ENCODE results near the gene ROMO1. TPM values are rescaled to one million over a fixed set of nuclear protein-coding genes. Genes with fewer than 3 reads are reported as not detected.
"Not testable (repeated sequence)": the region's sequence is repeated elsewhere in the genome, so short reads cannot be mapped to it uniquely, and the experiment has no call there.

Gene ROMO1
- total RNA-seq, 4 donors from 2014 or later, result 158 to 312 (median 228) TPM

DNA sequence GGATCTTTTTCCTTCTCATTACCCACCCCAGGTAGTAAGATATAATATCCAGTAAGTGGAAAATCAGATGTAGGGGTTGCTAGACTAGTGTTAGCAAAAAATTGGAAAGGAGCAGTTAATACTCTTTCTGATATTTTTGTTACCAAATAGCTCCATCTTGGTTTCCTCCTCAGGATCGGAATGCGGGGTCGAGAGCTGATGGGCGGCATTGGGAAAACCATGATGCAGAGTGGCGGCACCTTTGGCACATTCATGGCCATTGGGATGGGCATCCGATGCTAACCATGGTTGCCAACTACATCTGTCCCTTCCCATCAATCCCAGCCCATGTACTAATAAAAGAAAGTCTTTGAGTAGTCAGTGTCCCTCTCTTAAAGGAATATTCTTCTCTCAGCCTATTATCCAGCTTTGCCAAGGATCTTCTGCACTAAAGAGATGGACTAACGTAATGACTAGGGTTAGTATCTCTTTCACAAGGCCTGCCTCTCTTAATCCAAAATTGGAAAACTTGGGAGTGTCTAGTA lies 1.5 kb downstream of the ROMO1 start:
- WGBS, 2 donors (ENCODE audit: low coverage in 1 of 2), result 79 to 82% methylated on average over 7 of the region's 7 CpGs
- Histone ChIP-seq H3K27ac (peak overlapping the region in 3 of 4 donors; percentile 88 to 89 (median 88)), H3K4me1 (peaks cover 0 to 41% (median 11%) of the 10 kb centered on the region in 3 donors), H3K36me3 (peaks cover 8 to 56% of the 10 kb centered on the region in 2 donors), H3K27me3 (no peaks in the 10 kb centered on the region), H3K4me3 (no peak overlapping the region), H3K9me3 (no peaks in the 10 kb centered on the region)
- TF ChIP-seq, protein P1, sequence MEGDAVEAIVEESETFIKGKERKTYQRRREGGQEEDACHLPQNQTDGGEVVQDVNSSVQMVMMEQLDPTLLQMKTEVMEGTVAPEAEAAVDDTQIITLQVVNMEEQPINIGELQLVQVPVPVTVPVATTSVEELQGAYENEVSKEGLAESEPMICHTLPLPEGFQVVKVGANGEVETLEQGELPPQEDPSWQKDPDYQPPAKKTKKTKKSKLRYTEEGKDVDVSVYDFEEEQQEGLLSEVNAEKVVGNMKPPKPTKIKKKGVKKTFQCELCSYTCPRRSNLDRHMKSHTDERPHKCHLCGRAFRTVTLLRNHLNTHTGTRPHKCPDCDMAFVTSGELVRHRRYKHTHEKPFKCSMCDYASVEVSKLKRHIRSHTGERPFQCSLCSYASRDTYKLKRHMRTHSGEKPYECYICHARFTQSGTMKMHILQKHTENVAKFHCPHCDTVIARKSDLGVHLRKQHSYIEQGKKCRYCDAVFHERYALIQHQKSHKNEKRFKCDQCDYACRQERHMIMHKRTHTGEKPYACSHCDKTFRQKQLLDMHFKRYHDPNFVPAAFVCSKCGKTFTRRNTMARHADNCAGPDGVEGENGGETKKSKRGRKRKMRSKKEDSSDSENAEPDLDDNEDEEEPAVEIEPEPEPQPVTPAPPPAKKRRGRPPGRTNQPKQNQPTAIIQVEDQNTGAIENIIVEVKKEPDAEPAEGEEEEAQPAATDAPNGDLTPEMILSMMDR (IDR thresholded peaks at IDR 0.05), result no peak
- no peak for TF ChIP-seq EP300 (IDR thresholded peaks at IDR 0.05)
- TF ChIP-seq POLR2AphosphoS5 (IDR thresholded peaks at IDR 0.05), result no peak
- no peak for TF ChIP-seq POLR2A (IDR thresholded peaks at IDR 0.05)
- no peak for ATAC-seq

DNA sequence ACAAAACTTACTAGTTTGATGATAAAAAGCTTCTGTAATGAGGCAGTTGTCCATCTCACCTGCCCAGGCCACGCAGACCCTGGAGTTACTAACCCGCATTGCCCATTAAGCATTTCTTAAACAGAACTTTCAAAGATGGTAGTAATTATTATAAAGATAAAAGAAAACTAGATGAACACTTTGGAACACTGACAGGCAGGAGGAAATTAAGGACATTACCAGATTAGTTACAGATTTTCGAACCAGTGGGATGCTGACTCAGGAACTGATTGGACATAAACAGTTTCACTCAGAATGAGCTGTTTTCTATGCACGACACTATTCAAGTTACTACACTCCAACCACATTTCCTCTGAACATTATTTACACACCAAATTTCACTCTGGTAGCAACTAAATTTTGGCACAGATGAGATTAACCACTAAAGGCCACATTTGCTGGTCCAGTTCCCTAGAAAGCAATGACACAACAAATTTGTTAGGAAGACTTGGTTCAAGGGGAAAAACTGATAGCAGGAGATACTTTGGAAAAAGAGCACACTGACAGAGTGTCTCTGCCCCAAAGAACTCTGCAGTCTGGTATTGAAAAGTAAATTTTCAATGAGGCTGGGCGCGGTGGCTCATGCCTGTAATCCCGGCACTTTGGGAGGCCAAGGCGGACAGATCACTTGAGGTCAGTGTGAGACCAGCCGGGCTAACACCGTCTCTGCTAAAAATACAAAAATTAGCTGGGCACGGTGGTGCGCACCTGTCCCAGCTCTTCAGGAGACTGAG lies 3.0 kb downstream of the ROMO1 start:
- TF ChIP-seq, protein P1 (IDR thresholded peaks at IDR 0.05), result no peak
- TF ChIP-seq POLR2A (IDR thresholded peaks at IDR 0.05) (no peak), EP300 (IDR thresholded peaks at IDR 0.05) (no peak), POLR2AphosphoS5 (IDR thresholded peaks at IDR 0.05) (no peak)
- H3K27ac ChIP-seq, result peak overlapping the region in 1 of 4 donors; percentile 23
- H3K4me1 ChIP-seq, result peaks cover 0 to 36% (median 11%) of the 10 kb centered on the region in 3 donors
- peaks cover 20 to 64% of the 10 kb centered on the region in 2 donors for H3K36me3 ChIP-seq
- 51 to 67% methylated on average over 4 to 12 of the region's 12 CpGs for WGBS, 2 donors (ENCODE audit: low coverage in 1 of 2)
- no peaks in the 10 kb centered on the region for H3K27me3 ChIP-seq
- ATAC-seq, result no peak
- H3K4me3 ChIP-seq, result no peak overlapping the region
- no peaks in the 10 kb centered on the region for H3K9me3 ChIP-seq

DNA sequence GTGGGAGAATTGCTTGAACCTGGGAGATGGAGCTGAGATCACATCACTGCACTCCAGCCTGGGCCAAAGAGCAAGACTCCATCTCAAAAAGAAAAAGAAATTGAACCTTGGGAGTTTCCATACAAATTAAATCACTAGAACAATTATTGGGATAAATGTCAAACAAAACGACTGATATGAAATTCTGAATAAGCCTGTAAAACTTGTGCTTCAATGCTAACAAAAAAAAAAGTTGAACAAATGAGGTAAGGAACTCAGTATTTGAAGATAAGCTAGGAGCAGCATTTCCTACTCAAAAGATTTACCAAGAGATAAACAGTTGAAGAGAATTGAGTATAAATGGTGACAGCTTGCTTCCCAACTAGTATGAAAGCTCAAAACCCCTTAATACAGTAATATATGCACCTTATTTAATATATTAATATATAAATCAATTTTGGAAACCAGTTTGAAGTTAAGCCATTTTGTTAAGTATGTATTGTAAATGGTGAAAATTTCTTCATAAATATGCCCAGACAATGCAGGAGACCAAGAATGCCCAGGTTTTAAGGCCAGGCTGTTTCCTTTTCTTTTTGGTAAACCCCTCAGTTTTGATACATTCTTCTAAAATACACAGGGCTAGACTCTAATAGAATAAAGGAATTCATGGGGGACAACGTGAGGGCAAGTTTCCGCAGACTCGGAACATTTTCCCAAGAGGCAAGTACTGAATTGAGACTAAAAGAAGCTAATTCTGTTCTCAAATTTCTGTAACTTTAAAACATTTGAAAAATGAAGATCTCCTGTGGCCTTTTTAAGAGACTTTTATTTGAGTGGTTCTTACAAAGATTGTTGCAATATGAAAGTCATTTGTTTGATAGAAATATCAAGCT lies 3.9 kb downstream of the ROMO1 start:
- Histone ChIP-seq H3K4me3 (no peak overlapping the region), H3K27me3 (no peaks in the 10 kb centered on the region), H3K27ac (peak overlapping the region in 1 of 4 donors; percentile 23), H3K36me3 (peaks cover 20 to 72% of the 10 kb centered on the region in 2 donors), H3K9me3 (no peaks in the 10 kb centered on the region), H3K4me1 (peaks cover 0 to 33% (median 5%) of the 10 kb centered on the region in 3 donors)
- WGBS, 2 donors (ENCODE audit: low coverage in 1 of 2), result 38 to 64% methylated on average over 4 of the region's 4 CpGs
- TF ChIP-seq, protein P1 (IDR thresholded peaks at IDR 0.05), result no peak
- TF ChIP-seq POLR2AphosphoS5 (IDR thresholded peaks at IDR 0.05), result peak; percentile 8
- ATAC-seq, result no peak

DNA sequence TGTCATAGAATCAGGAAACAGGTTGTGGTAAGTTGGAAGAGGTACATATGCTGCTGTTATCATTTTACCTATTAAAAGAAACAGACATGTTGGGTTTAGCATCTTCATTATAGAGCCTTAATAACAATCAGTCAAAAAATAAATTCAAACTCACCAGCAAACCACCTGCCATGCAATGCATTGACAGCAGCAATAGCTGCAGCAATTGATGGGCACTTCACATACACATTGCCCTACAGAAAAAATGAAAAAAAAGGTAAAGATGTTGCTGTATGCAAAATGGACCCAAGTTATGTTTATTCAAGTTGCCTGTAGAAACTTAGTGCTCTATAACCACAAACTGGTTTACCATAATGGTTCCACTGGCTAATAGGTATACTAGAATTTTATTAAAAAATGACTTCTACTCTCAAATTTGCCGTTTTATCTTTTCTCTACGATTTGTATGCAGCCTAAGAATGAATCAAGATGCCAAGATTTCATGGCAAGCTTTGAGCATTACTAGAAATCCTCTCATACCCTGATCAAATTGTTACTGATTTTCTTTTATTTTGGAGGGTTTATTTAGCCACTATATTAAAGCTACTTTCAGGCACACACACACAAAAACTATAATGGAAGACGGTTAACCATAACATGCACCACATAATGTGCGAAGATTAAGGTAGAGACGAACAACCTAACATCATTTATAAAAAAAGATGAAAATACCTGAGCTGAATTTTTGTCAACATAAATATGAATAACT lies 5.5 kb downstream of the ROMO1 start:
- Histone ChIP-seq H3K9me3 (no peaks in the 10 kb centered on the region), H3K27me3 (no peaks in the 10 kb centered on the region), H3K4me1 (peaks cover under 1 to 39% (median 4%) of the 10 kb centered on the region in 3 donors), H3K4me3 (no peak overlapping the region), H3K27ac (no peak overlapping the region), H3K36me3 (peaks cover 20 to 88% of the 10 kb centered on the region in 2 donors)
- no peak for ATAC-seq
- TF ChIP-seq EP300 (IDR thresholded peaks at IDR 0.05), result no peak
- no peak for TF ChIP-seq POLR2AphosphoS5 (IDR thresholded peaks at IDR 0.05)
- TF ChIP-seq, protein P1 (IDR thresholded peaks at IDR 0.05), result no peak
- no peak for TF ChIP-seq POLR2A (IDR thresholded peaks at IDR 0.05)
- 77 to 78% methylated on average over 5 of the region's 5 CpGs for WGBS, 2 donors (ENCODE audit: low coverage in 1 of 2)

DNA sequence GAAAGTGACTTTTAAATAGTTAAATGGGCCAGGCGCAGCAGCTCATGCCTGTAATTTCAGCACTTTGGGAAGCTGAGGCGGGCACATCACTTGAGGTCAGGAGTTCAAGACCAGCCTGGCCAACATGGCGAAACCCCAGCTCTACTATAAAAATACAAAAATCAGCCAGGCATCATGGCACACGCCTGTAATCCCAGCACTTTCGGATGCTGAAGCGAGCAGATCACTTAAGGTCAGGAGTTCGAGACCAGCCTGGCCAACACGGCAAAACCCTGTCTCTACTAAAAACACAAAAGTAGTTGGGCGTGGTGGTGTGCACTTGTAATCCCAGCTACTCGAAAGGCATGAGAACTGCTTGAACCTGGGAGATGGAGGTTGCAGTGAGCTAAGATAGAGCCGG lies 6.7 kb downstream of the ROMO1 start:
- peaks cover 6 to 40% (median 10%) of the 10 kb centered on the region in 3 donors for H3K4me1 ChIP-seq
- H3K4me3 ChIP-seq, H3K27ac ChIP-seq, ATAC-seq, H3K27me3 ChIP-seq, H3K9me3 ChIP-seq: not testable (repeated sequence)
- H3K36me3 ChIP-seq, result peaks cover 20 to 100% of the 10 kb centered on the region in 2 donors
- 80 to 88% methylated on average over 8 to 11 of the region's 11 CpGs for WGBS, 2 donors (ENCODE audit: low coverage in 1 of 2)

DNA sequence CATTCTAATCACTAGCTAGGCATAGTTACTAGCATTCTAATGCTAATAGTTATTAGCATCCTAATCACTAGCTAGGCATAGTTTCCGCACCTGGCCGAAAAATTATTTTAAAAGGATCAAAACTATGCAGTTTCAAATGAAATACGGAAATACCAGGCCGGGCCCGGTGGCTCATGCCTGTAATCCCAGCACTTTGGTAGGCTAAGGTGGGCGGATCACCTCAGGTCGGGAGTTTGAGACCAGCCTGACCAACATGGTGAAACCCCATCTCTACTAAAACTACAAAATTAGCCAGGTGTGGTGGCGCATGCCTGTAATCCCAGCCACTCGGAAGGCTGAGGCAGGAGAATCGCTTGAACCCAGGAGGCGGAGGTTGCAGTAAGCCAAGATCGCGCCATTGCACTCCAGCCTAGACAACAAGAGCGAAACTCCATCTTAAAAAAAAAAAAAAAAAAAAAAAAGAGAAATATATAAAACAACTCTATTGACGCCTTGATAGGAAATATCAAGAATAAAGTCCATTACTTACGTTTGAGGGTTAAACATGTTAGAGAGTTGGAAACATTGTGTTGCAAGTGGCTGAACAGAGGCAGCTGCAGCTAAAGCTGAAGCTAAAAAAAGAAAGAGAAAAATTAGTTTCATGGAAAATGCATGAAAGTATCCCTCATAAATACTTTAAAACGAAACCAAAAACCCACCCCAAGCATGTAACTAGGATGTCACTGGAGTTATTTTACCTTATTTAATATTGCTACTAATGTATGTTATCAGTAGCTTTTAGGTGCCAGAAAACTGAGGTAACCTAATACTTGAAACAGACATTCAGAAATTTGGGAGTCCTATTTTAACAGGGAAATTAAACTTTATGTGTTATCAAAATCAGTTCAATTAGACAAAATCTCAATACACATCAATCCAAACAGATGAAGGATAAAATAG lies 7.7 kb downstream of the ROMO1 start:
- Histone ChIP-seq H3K36me3 (peaks cover 20 to 100% of the 10 kb centered on the region in 2 donors), H3K4me1 (peaks cover 6 to 44% (median 10%) of the 10 kb centered on the region in 3 donors)
- not testable (repeated sequence) for H3K4me3 ChIP-seq, H3K27ac ChIP-seq, ATAC-seq, H3K27me3 ChIP-seq, H3K9me3 ChIP-seq
- WGBS, 2 donors (ENCODE audit: low coverage in 1 of 2), result 79 to 80% methylated on average over 8 to 15 of the region's 17 CpGs

Data from gastroesophageal sphincter (tissue), 4 donors.